Measurements from ENCODE around the gene NAV3. TPM values are rescaled to one million over a fixed set of nuclear protein-coding genes. Genes with fewer than 3 reads are reported as not detected.

Gene NAV3
- polyA plus RNA-seq, 6 donors from 2014 or later, result not detected

GRCh38 chr12:77817276-77817675 is 13.4 kb upstream of the NAV3 start:
- DNase-seq (no peak), ATAC-seq (ENCODE audit: low read depth in 2 of 2) (no peak)
- H3K9me3 Mint-ChIP-seq, result no peaks in the 10 kb centered on the region
- no peak overlapping the region for H3K27ac Mint-ChIP-seq
- H3K4me1 Mint-ChIP-seq, result no peaks in the 10 kb centered on the region
- H3K4me3 Mint-ChIP-seq, result no peak overlapping the region
- no peaks in the 10 kb centered on the region for H3K27me3 Mint-ChIP-seq
- H3K36me3 Mint-ChIP-seq, result no peaks in the 10 kb centered on the region

- H3K27me3 Mint-ChIP-seq, result no peaks in the 10 kb centered on the region
- no peaks in the 10 kb centered on the region for H3K4me1 Mint-ChIP-seq
- H3K9me3 Mint-ChIP-seq, result peaks cover 0 to 5% (median 0%) of the 10 kb centered on the region in 7 donors
- ATAC-seq (ENCODE audit: low read depth in 2 of 2) (no peak), DNase-seq (no peak)
- no peaks in the 10 kb centered on the region for H3K36me3 Mint-ChIP-seq
- no peak overlapping the region for H3K4me3 Mint-ChIP-seq
- H3K27ac Mint-ChIP-seq, result no peak overlapping the region
These were observed 12.3 kb upstream of the NAV3 start for GRCh38 chr12:77818351-77818750.

GRCh38 chr12:77821699-77822203 is 8.9 kb upstream of the NAV3 start:
- ATAC-seq (ENCODE audit: low read depth in 2 of 2), result no peak
- no peak overlapping the region for H3K4me3 Mint-ChIP-seq
- H3K4me1 Mint-ChIP-seq, result no peaks in the 10 kb centered on the region
- no peaks in the 10 kb centered on the region for H3K36me3 Mint-ChIP-seq
- no peak for DNase-seq
- H3K27me3 Mint-ChIP-seq, result no peaks in the 10 kb centered on the region
- H3K27ac Mint-ChIP-seq, result no peak overlapping the region
- peaks cover 0 to 5% (median 4%) of the 10 kb centered on the region in 7 donors for H3K9me3 Mint-ChIP-seq

- peaks cover 0 to 8% (median 2%) of the 10 kb centered on the region in 7 donors for H3K9me3 Mint-ChIP-seq
- no peaks in the 10 kb centered on the region for H3K27me3 Mint-ChIP-seq
- no peak overlapping the region for H3K4me3 Mint-ChIP-seq
- H3K36me3 Mint-ChIP-seq, result no peaks in the 10 kb centered on the region
- no peak for DNase-seq
- no peaks in the 10 kb centered on the region for H3K4me1 Mint-ChIP-seq
- peak overlapping the region in 1 of 6 donors; percentile 64 for H3K27ac Mint-ChIP-seq
- no peak for ATAC-seq (ENCODE audit: low read depth in 2 of 2)
These were observed 2.6 kb downstream of the NAV3 start for GRCh38 chr12:77833329-77833728.

GRCh38 chr12:77834618-77835017 is 3.9 kb downstream of the NAV3 start:
- no peak for DNase-seq
- Mint-ChIP-seq H3K27me3 (no peaks in the 10 kb centered on the region), H3K27ac (no peak overlapping the region), H3K4me1 (no peaks in the 10 kb centered on the region), H3K36me3 (no peaks in the 10 kb centered on the region), H3K4me3 (no peak overlapping the region), H3K9me3 (peaks cover 0 to 8% (median 2%) of the 10 kb centered on the region in 7 donors)
- ATAC-seq (ENCODE audit: low read depth in 2 of 2), result no peak

GRCh38 chr12:77835969-77836368 is 5.3 kb downstream of the NAV3 start:
- H3K4me3 Mint-ChIP-seq, result no peak overlapping the region
- DNase-seq, result no peak
- no peaks in the 10 kb centered on the region for H3K4me1 Mint-ChIP-seq
- H3K27me3 Mint-ChIP-seq, result no peaks in the 10 kb centered on the region
- ATAC-seq (ENCODE audit: low read depth in 2 of 2), result no peak
- no peak overlapping the region for H3K27ac Mint-ChIP-seq
- H3K9me3 Mint-ChIP-seq, result peaks cover 0 to 5% (median 2%) of the 10 kb centered on the region in 7 donors
- H3K36me3 Mint-ChIP-seq, result no peaks in the 10 kb centered on the region

- Mint-ChIP-seq H3K36me3 (no peaks in the 10 kb centered on the region), H3K4me1 (no peaks in the 10 kb centered on the region), H3K4me3 (no peak overlapping the region), H3K9me3 (peaks cover 0 to 5% (median 2%) of the 10 kb centered on the region in 7 donors), H3K27me3 (no peaks in the 10 kb centered on the region), H3K27ac (no peak overlapping the region)
- ATAC-seq (ENCODE audit: low read depth in 2 of 2) (no peak), DNase-seq (no peak)
These were observed 7.2 kb downstream of the NAV3 start for GRCh38 chr12:77837876-77838291.

- DNase-seq, result no peak
- no peak overlapping the region for H3K4me3 Mint-ChIP-seq
- H3K27ac Mint-ChIP-seq, result no peak overlapping the region
- H3K27me3 Mint-ChIP-seq, result no peaks in the 10 kb centered on the region
- peaks cover 0 to 3% (median 0%) of the 10 kb centered on the region in 7 donors for H3K9me3 Mint-ChIP-seq
- no peaks in the 10 kb centered on the region for H3K36me3 Mint-ChIP-seq
- no peak for ATAC-seq (ENCODE audit: low read depth in 2 of 2)
- H3K4me1 Mint-ChIP-seq, result no peaks in the 10 kb centered on the region
These were observed 10.8 kb downstream of the NAV3 start for GRCh38 chr12:77841521-77841920.

GRCh38 chr12:77842430-77842829 is 11.7 kb downstream of the NAV3 start:
- H3K4me1 Mint-ChIP-seq, result no peaks in the 10 kb centered on the region
- DNase-seq (no peak), ATAC-seq (ENCODE audit: low read depth in 2 of 2) (no peak)
- H3K9me3 Mint-ChIP-seq, result peaks cover 0 to 3% (median 0%) of the 10 kb centered on the region in 7 donors
- H3K36me3 Mint-ChIP-seq, result no peaks in the 10 kb centered on the region
- no peak overlapping the region for H3K4me3 Mint-ChIP-seq
- no peaks in the 10 kb centered on the region for H3K27me3 Mint-ChIP-seq
- no peak overlapping the region for H3K27ac Mint-ChIP-seq

GRCh38 chr12:77845831-77846230 is 15.1 kb downstream of the NAV3 start:
- Mint-ChIP-seq H3K27me3 (no peaks in the 10 kb centered on the region), H3K9me3 (peaks cover 0 to 3% (median 0%) of the 10 kb centered on the region in 7 donors), H3K27ac (no peak overlapping the region), H3K4me3 (no peak overlapping the region), H3K4me1 (no peaks in the 10 kb centered on the region), H3K36me3 (no peaks in the 10 kb centered on the region)
- DNase-seq, result no peak
- ATAC-seq (ENCODE audit: low read depth in 2 of 2), result no peak

GRCh38 chr12:77847060-77847541 is 16.4 kb downstream of the NAV3 start:
- Mint-ChIP-seq H3K27me3 (no peaks in the 10 kb centered on the region), H3K4me1 (no peaks in the 10 kb centered on the region), H3K36me3 (no peaks in the 10 kb centered on the region)

GRCh38 chr12:77847680-77848431 is 17.2 kb downstream of the NAV3 start:
- no peak for DNase-seq
- H3K4me1 Mint-ChIP-seq, result no peaks in the 10 kb centered on the region
- H3K27ac Mint-ChIP-seq, result no peak overlapping the region
- no peaks in the 10 kb centered on the region for H3K27me3 Mint-ChIP-seq
- ATAC-seq (ENCODE audit: low read depth in 2 of 2), result no peak
- no peaks in the 10 kb centered on the region for H3K36me3 Mint-ChIP-seq
- no peak overlapping the region for H3K4me3 Mint-ChIP-seq
- H3K9me3 Mint-ChIP-seq, result peaks cover 0 to 3% (median 0%) of the 10 kb centered on the region in 7 donors

More at GRCh38 chr12:77847060-77847541, 16.4 kb downstream of the NAV3 start:
- H3K9me3 Mint-ChIP-seq, result peaks cover 0 to 3% (median 0%) of the 10 kb centered on the region in 7 donors
- H3K27ac Mint-ChIP-seq, result no peak overlapping the region
- ATAC-seq (ENCODE audit: low read depth in 2 of 2), result no peak
- no peak for DNase-seq
- H3K4me3 Mint-ChIP-seq, result no peak overlapping the region

- Mint-ChIP-seq H3K4me1 (no peaks in the 10 kb centered on the region), H3K4me3 (no peak overlapping the region), H3K27me3 (no peaks in the 10 kb centered on the region), H3K36me3 (no peaks in the 10 kb centered on the region), H3K27ac (no peak overlapping the region), H3K9me3 (peaks cover 0 to 3% (median 0%) of the 10 kb centered on the region in 7 donors)
- no peak for DNase-seq
- ATAC-seq (ENCODE audit: low read depth in 2 of 2), result no peak
These were observed 19.4 kb downstream of the NAV3 start for GRCh38 chr12:77850129-77850528.

GRCh38 chr12:77850698-77851097 is 20.0 kb downstream of the NAV3 start:
- peaks cover 0 to 3% (median 0%) of the 10 kb centered on the region in 7 donors for H3K9me3 Mint-ChIP-seq
- H3K36me3 Mint-ChIP-seq, result no peaks in the 10 kb centered on the region
- ATAC-seq (ENCODE audit: low read depth in 2 of 2) (no peak), DNase-seq (no peak)
- H3K27me3 Mint-ChIP-seq, result no peaks in the 10 kb centered on the region
- H3K4me1 Mint-ChIP-seq, result no peaks in the 10 kb centered on the region
- no peak overlapping the region for H3K27ac Mint-ChIP-seq
- no peak overlapping the region for H3K4me3 Mint-ChIP-seq
